ENCODE data around the gene CCPG1. TPM values are rescaled to one million over a fixed set of nuclear protein-coding genes. Genes with fewer than 3 reads are reported as not detected.

CCPG1 gene
- total and polyA plus RNA-seq, 2 of the 13 experiments (the other 11 are each of a cell fraction or from before 2014, with no cell fraction given): 16.1 to 19.5 TPM

DNA sequence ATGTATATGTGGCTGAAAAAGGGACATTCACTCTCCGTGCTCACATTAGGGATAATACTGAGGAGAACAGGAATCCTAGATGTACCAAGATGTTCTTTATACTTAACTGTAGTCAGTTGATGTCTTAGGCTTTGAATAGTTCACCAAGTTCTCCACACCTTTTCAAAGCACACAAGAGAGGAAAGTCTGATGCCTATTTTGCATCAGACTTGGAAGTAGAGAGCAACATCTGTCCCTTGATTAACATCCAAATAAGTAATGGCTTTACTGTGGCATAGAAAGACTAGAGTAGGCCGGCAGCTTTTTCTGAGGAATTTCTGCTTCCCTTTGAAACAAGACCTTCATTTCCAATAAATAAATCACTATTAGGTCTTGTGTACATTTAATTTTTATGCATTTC lies 55.1 kb downstream of the CCPG1 start:
- Histone ChIP-seq H3K27me3 (ENCODE audit: control insufficient read depth in 1 of 2, insufficient read depth in 2 of 2, low read length in 2 of 2) (no peaks in the 10 kb centered on the region), H3K27ac (ENCODE audit: extremely low read length, insufficient read depth, low read length) (no peak overlapping the region), H3K4me1 (ENCODE audit: insufficient read depth, low read length) (peaks cover under 1% of the 10 kb centered on the region; the same call in 1 of the 2 replicates), H2AFZ (ENCODE audit: low read length) (no peak overlapping the region), H3K4me2 (ENCODE audit: low read depth, low read length) (no peak overlapping the region), H3K79me2 (ENCODE audit: insufficient read depth, low read length) (no peaks in the 10 kb centered on the region), H3K36me3 (replicated peaks in 1 of 2; ENCODE audit: control insufficient read depth in 1 of 2, insufficient read depth in 2 of 2, low read length in 2 of 2) (peaks cover 0 to 8% of the 10 kb centered on the region in 2 experiments; a peak in 1 of 5 replicates), H4K20me1 (ENCODE audit: insufficient read depth, low read length) (no peaks in the 10 kb centered on the region), H3K4me3 (replicated peaks in 1 of 3; ENCODE audit: insufficient read depth in 1 of 3, low read depth in 2 of 3, low read length in 3 of 3) (no peak overlapping the region), H3K9me3 (ENCODE audit: low read length) (no peaks in the 10 kb centered on the region), H3K9ac (ENCODE audit: insufficient read depth, low read depth, low read length) (no peak overlapping the region)
- TF ChIP-seq, protein P1, sequence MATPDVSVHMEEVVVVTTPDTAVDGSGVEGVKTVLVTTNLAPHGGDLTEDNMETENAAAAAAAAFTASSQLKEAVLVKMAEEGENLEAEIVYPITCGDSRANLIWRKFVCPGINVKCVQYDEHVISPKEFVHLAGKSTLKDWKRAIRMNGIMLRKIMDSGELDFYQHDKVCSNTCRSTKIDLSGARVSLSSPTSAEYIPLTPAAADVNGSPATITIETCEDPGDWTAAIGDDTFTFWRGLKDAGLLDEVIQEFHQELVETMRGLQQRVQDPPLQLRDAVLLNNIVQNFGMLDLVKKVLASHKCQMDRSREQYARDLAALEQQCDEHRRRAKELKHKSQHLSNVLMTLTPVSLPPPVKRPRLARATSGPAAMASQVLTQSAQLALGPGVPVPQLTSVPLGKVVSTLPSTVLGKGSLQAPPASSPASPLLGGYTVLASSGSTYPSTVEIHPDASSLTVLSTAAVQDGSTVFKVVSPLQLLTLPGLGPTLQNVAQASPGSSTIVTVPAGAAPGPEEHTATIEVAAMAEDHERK (CRISPR knock-in tag; IDR thresholded peaks at IDR 0.05; ENCODE audit: low read depth): no peak
- TF ChIP-seq SRF (IDR thresholded peaks at IDR 0.05; ENCODE audit: low read depth, low read length): no peak
- TF ChIP-seq JARID2 (CRISPR knock-in tag; IDR thresholded peaks at IDR 0.05; ENCODE audit: insufficient replicate concordance): no peak
- TF ChIP-seq HNRNPLL (IDR thresholded peaks at IDR 0.05; ENCODE audit: low read depth, low read length, poor library complexity, severe bottlenecking): no peak
- TF ChIP-seq NRL (CRISPR knock-in tag; IDR thresholded peaks at IDR 0.05; ENCODE audit: borderline replicate concordance): no peak
- TF ChIP-seq MED8 (CRISPR knock-in tag; IDR thresholded peaks at IDR 0.05; ENCODE audit: insufficient replicate concordance): no peak
- no peak for TF ChIP-seq HNF4G (IDR thresholded peaks at IDR 0.05; ENCODE audit: borderline replicate concordance, low read depth, low read length)
- TF ChIP-seq HNF4G (CRISPR knock-in tag; IDR thresholded peaks at IDR 0.05; ENCODE audit: borderline replicate concordance, low read depth): no peak
- TF ChIP-seq TGIF2 (CRISPR knock-in tag; IDR thresholded peaks at IDR 0.05): no peak
- TF ChIP-seq, protein P2, sequence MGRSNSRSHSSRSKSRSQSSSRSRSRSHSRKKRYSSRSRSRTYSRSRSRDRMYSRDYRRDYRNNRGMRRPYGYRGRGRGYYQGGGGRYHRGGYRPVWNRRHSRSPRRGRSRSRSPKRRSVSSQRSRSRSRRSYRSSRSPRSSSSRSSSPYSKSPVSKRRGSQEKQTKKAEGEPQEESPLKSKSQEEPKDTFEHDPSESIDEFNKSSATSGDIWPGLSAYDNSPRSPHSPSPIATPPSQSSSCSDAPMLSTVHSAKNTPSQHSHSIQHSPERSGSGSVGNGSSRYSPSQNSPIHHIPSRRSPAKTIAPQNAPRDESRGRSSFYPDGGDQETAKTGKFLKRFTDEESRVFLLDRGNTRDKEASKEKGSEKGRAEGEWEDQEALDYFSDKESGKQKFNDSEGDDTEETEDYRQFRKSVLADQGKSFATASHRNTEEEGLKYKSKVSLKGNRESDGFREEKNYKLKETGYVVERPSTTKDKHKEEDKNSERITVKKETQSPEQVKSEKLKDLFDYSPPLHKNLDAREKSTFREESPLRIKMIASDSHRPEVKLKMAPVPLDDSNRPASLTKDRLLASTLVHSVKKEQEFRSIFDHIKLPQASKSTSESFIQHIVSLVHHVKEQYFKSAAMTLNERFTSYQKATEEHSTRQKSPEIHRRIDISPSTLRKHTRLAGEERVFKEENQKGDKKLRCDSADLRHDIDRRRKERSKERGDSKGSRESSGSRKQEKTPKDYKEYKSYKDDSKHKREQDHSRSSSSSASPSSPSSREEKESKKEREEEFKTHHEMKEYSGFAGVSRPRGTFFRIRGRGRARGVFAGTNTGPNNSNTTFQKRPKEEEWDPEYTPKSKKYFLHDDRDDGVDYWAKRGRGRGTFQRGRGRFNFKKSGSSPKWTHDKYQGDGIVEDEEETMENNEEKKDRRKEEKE (IDR thresholded peaks at IDR 0.05): no peak
- no peak for TF ChIP-seq ZNF225 (CRISPR knock-in tag; IDR thresholded peaks at IDR 0.05)
- TF ChIP-seq ZNF331 (CRISPR knock-in tag; IDR thresholded peaks at IDR 0.05): no peak
- no peak for TF ChIP-seq ZNF619 (CRISPR knock-in tag; IDR thresholded peaks at IDR 0.05)
- TF ChIP-seq, protein P3, sequence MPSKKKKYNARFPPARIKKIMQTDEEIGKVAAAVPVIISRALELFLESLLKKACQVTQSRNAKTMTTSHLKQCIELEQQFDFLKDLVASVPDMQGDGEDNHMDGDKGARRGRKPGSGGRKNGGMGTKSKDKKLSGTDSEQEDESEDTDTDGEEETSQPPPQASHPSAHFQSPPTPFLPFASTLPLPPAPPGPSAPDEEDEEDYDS (CRISPR knock-in tag; IDR thresholded peaks at IDR 0.05): no peak
- TF ChIP-seq MEF2D (CRISPR knock-in tag; IDR thresholded peaks at IDR 0.05): no peak
- no peak for TF ChIP-seq DR1 (CRISPR knock-in tag; IDR thresholded peaks at IDR 0.05)
- no peak for TF ChIP-seq KDM4B (CRISPR knock-in tag; IDR thresholded peaks at IDR 0.05)
- TF ChIP-seq ERF (CRISPR knock-in tag; IDR thresholded peaks at IDR 0.05): no peak
- no peak for TF ChIP-seq STAT5B (CRISPR knock-in tag; IDR thresholded peaks at IDR 0.05)
- ATAC-seq (no peak), DNase-seq (ENCODE audit: low spot score) (no peak), FAIRE-seq (no peak)
- in situ Hi-C loops (cut with HindIII; ENCODE audit: extremely low pct_ligation_motif_present, low pct_unique_long_range_greater_than_20kb) (no loop called here), intact Hi-C loops (cut with micrococcal nuclease; ENCODE audit: unreplicated experiment) (no loop called here)
- BruUV-seq (replicated peaks): no TSS peak
- ChIA-PET POLR2A (no interaction called here), CTCF (ENCODE audit: low intra/inter-chr PET ratio, low total read pairs) (no interaction called here)
- 96% methylated on average over 2 of the region's 2 CpGs for WGBS (ENCODE audit: low lambda C conversion rate)

All from HepG2 (cell line).